Muscle layer of colon (tissue), 2 donors: ENCODE measurements around the gene ATXN7L1.

Source experiments
- H3K27ac ChIP-seq: one replicate; pipeline ENCODE4 v1.7.0; 2013; ENCODE audit warnings: low read depth, mild to moderate bottlenecking, low read length, moderate library complexity
- H3K27me3 ChIP-seq, 2 donors: one replicate each; pipeline ENCODE4 v1.7.0; 2013; ENCODE audit warnings: low read length in 2 of 2, mild to moderate bottlenecking in 2 of 2; ENCODE audit not compliant: insufficient read depth in 2 of 2, control insufficient read depth in 1 of 2
- H3K36me3 ChIP-seq: one replicate; pipeline ENCODE4 v1.7.0; 2013; ENCODE audit warnings: mild to moderate bottlenecking, low read length; ENCODE audit not compliant: insufficient read depth
- H3K4me1 ChIP-seq: one replicate; pipeline ENCODE4 v1.7.0; 2013; ENCODE audit warnings: mild to moderate bottlenecking, low read length; ENCODE audit not compliant: insufficient read depth
- H3K4me3 ChIP-seq, 2 donors: one replicate each; pipeline ENCODE4 v1.7.0; 2013; ENCODE audit warnings: low read length in 2 of 2, low read depth in 1 of 2, mild to moderate bottlenecking in 1 of 2, moderate library complexity in 1 of 2
- H3K9ac ChIP-seq: one replicate; pipeline ENCODE4 v1.7.0; 2013; ENCODE audit warnings: low read length
- H3K9me3 ChIP-seq: one replicate; pipeline ENCODE4 v1.7.0; 2013; ENCODE audit warnings: mild to moderate bottlenecking, low read length
- donor health status: abdominal sarcoma.
- donor health status: Adenocarcinoma of cecum.

ATXN7L1 gene

GRCh38 chr7:105876091-105876963 is at the start of gene ATXN7L1:
ATXN7L1 (minus strand) TSS chr7:105876599; CDS start chr7:105876558, 41 bp downstream.
- Histone ChIP-seq H3K27me3 (no peaks in the 10 kb centered on the region), H3K36me3 (no peaks in the 10 kb centered on the region), H3K9ac (peak within 1 kb of the TSS; percentile 99), H3K4me3 (peak within 1 kb of the TSS; percentile 83 to 85), H3K9me3 (no peaks in the 10 kb centered on the region), H3K27ac (peak within 1 kb of the TSS; percentile 91), H3K4me1 (peaks cover 38% of the 10 kb centered on the region)

- no peak overlapping the region for H3K9ac ChIP-seq
- H3K4me1 ChIP-seq: no peaks in the 10 kb centered on the region
- no peaks in the 10 kb centered on the region for H3K36me3 ChIP-seq
- no peaks in the 10 kb centered on the region for H3K27me3 ChIP-seq
- no peak overlapping the region for H3K27ac ChIP-seq
- H3K9me3 ChIP-seq: no peaks in the 10 kb centered on the region
- no peak overlapping the region for H3K4me3 ChIP-seq
Measured at GRCh38 chr7:105926131-105926530, 49.7 kb upstream of the ATXN7L1 start.

- Histone ChIP-seq H3K9ac (no peak overlapping the region), H3K4me1 (no peaks in the 10 kb centered on the region), H3K27me3 (no peaks in the 10 kb centered on the region), H3K9me3 (no peaks in the 10 kb centered on the region), H3K4me3 (no peak overlapping the region), H3K27ac (no peak overlapping the region), H3K36me3 (peaks cover 5% of the 10 kb centered on the region)
Measured at GRCh38 chr7:105924945-105925344, 48.5 kb upstream of the ATXN7L1 start.

GRCh38 chr7:105920766-105921165 is 44.4 kb upstream of the ATXN7L1 start:
- Histone ChIP-seq H3K9me3 (no peaks in the 10 kb centered on the region), H3K27ac (no peak overlapping the region), H3K36me3 (peaks cover 5% of the 10 kb centered on the region), H3K4me3 (no peak overlapping the region), H3K9ac (no peak overlapping the region), H3K27me3 (no peaks in the 10 kb centered on the region), H3K4me1 (no peaks in the 10 kb centered on the region)

GRCh38 chr7:105917659-105918058 is 41.3 kb upstream of the ATXN7L1 start:
- H3K9me3 ChIP-seq: no peaks in the 10 kb centered on the region
- H3K36me3 ChIP-seq: peaks cover 5% of the 10 kb centered on the region
- no peak overlapping the region for H3K27ac ChIP-seq
- no peak overlapping the region for H3K4me3 ChIP-seq
- no peaks in the 10 kb centered on the region for H3K27me3 ChIP-seq
- no peak overlapping the region for H3K9ac ChIP-seq
- no peaks in the 10 kb centered on the region for H3K4me1 ChIP-seq

GRCh38 chr7:105916603-105917002 is 40.2 kb upstream of the ATXN7L1 start:
- H3K9me3 ChIP-seq: no peaks in the 10 kb centered on the region

GRCh38 chr7:105913947-105914346 is 37.5 kb upstream of the ATXN7L1 start:
- Histone ChIP-seq H3K27me3 (no peaks in the 10 kb centered on the region), H3K4me1 (no peaks in the 10 kb centered on the region), H3K27ac (no peak overlapping the region), H3K9me3 (no peaks in the 10 kb centered on the region), H3K36me3 (peaks cover 9% of the 10 kb centered on the region), H3K4me3 (no peak overlapping the region), H3K9ac (no peak overlapping the region)

More at GRCh38 chr7:105916603-105917002, 40.2 kb upstream of the ATXN7L1 start:
- Histone ChIP-seq H3K27ac (no peak overlapping the region), H3K36me3 (peaks cover 5% of the 10 kb centered on the region), H3K27me3 (no peaks in the 10 kb centered on the region), H3K9ac (no peak overlapping the region), H3K4me3 (no peak overlapping the region), H3K4me1 (no peaks in the 10 kb centered on the region)

GRCh38 chr7:105911961-105912575 is 35.7 kb upstream of the ATXN7L1 start:
- Histone ChIP-seq H3K36me3 (peaks cover 9% of the 10 kb centered on the region), H3K27me3 (no peaks in the 10 kb centered on the region), H3K4me3 (no peak overlapping the region), H3K4me1 (peaks cover 3% of the 10 kb centered on the region), H3K9me3 (no peaks in the 10 kb centered on the region), H3K9ac (no peak overlapping the region), H3K27ac (no peak overlapping the region)

GRCh38 chr7:105910172-105910571 is 33.8 kb upstream of the ATXN7L1 start:
- H3K9ac ChIP-seq: no peak overlapping the region
- H3K36me3 ChIP-seq: peaks cover 9% of the 10 kb centered on the region
- H3K27me3 ChIP-seq: no peaks in the 10 kb centered on the region
- peaks cover 13% of the 10 kb centered on the region for H3K4me1 ChIP-seq
- no peak overlapping the region for H3K4me3 ChIP-seq
- no peak overlapping the region for H3K27ac ChIP-seq
- no peaks in the 10 kb centered on the region for H3K9me3 ChIP-seq

- no peak overlapping the region for H3K4me3 ChIP-seq
- H3K4me1 ChIP-seq: peaks cover 13% of the 10 kb centered on the region
- H3K27ac ChIP-seq: no peak overlapping the region
- peaks cover 9% of the 10 kb centered on the region for H3K36me3 ChIP-seq
- H3K27me3 ChIP-seq: no peaks in the 10 kb centered on the region
- no peaks in the 10 kb centered on the region for H3K9me3 ChIP-seq
- no peak overlapping the region for H3K9ac ChIP-seq
Measured at GRCh38 chr7:105909742-105910141, 33.3 kb upstream of the ATXN7L1 start.

- peaks cover 14% of the 10 kb centered on the region for H3K4me1 ChIP-seq
- no peak overlapping the region for H3K4me3 ChIP-seq
- peak overlapping the region; percentile 19 for H3K27ac ChIP-seq
- no peak overlapping the region for H3K9ac ChIP-seq
- H3K27me3 ChIP-seq: no peaks in the 10 kb centered on the region
- peaks cover 9% of the 10 kb centered on the region for H3K36me3 ChIP-seq
- H3K9me3 ChIP-seq: no peaks in the 10 kb centered on the region
Measured at GRCh38 chr7:105907129-105907846, 30.9 kb upstream of the ATXN7L1 start.
